IPS-NIHi7 (cell line): ENCODE results near the gene GALNT18.
A peak's percentile ranks its signal among the peaks of the same experiment; 100 is the strongest.
"Not testable (repeated sequence)": the region's sequence is repeated elsewhere in the genome, so short reads cannot be mapped to it uniquely, and the experiment has no call there.

Experiments
- DNase-seq: peaks from one replicate; pipeline ENCODE4 v3.0.0; 2012; ENCODE audit warnings: mixed read lengths; ENCODE audit errors: extremely low spot score

GALNT18 gene

GRCh38 chr11:11351851-11352250 lies 270.0 kb downstream of the GALNT18 start:
- not testable (repeated sequence) for DNase-seq

DNA sequence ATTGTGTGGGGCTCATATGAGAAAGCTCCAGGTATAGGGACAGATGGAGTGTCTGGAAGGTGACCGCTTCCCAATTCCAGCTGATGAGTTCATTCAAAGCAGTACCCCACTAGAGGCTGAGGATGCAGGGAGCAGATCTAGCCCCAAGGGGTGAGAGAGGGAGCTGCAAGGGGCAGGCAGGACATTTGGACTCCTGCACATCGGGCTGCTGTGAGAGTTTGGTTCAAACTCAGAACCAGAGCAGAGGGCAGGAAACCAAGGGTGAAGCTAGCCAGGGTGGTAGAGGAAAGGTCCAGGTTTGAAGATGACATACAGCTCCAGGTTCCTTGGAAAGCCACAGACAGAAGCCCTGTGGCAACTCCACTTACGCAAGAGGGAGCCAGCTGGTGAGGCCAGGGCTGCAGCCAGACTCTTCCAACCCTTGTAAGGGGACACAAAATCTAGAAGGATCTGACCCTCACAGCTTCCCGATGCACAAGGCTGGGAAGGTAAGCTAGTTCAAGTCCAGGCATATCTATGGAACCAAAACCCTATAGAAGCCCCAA lies 270.7 kb downstream of the GALNT18 start:
- DNase-seq = no peak

GRCh38 chr11:11349870-11350337 lies 271.9 kb downstream of the GALNT18 start:
- DNase-seq = no peak

DNA sequence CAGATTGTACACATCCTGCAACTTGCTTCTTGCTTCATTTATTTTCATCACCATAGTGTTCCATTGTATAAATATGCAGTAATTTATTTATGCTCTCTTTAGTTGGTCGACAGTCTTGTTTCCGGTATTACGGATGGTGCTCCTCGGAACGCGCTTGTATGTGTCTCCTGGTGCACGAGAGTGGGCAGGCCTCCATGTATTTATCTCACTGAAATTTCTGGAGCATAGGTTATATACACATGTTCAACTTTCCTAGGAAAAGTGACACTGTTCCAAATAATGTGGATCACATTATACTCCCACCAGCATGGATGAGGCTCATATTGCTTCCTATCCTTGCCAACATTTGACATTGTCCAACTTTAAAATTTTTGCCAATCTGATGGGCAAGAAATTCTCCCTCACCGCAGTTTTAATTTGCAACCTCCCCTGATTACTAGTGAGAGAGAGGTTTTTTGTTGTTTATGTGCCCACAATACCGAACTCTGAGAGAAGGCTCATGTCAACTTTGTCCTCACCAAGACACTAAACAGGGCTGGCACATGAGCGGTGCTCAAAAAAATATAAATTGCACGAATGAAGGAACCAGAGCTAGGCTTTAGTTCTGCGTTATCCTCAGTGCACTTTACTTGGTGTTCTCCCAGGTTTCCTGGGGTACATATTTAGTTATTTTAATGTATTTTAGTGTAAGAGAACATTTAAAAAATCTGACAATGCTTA lies 272.5 kb downstream of the GALNT18 start:
- DNase-seq = no peak

DNA sequence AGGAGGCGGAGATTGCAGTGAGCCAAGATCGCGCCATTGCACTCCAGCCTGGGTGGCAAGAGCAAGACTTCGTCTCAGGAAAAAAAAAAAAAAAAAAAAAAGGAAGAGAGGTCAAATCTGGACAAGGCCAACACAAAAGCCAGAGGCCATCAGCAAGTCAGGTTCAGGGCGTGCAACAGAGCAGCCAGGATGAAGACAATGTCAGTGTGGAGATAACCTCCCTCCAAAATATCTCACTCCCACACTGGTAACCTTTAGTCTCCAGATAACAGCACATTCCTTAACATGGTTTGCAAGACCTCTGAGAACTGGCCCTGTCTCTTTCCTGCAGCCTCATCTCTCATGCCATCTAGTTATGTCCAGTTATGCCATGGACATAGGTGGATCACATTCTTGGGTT lies 273.5 kb downstream of the GALNT18 start:
- no peak for DNase-seq

GRCh38 chr11:11347592-11347991 lies 274.2 kb downstream of the GALNT18 start:
- no peak for DNase-seq

DNA sequence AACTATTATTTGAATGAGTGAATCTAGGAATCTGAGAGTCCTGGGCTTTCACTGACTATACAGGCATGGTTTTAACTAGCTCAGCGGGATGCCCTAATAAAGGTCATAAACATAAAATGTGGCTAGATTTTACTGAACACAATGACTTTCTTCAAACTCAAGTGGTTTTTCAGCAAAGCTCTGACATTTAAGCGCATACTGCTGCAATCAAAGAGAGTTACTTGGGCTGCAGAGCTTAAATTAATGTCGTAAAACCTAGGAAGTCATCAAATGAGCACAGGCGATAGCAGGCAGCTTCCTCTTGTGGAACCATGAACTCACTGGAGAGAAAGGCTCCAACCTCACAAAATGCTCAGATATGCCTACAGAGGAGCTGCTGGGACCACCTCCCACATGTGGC lies 275.5 kb downstream of the GALNT18 start:
- no peak for DNase-seq

DNA sequence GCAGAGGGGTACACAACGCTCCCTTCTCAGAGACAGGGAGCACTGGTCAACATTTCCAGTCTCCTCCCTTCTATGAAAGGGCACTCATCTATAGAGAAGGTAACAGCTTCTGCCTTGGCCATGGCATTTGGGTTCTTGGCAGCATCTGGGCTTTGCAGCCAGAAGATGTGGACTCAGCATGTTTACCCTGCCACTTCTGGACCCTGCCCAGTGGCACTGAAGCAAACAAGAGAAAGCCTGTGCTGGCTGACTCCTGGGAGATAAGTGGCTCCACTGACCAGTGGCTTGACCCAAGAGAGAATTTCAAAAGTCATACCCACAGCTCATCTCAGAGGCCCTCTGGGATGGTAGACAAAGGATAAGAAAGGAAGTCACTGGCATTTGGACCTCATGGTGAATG lies 276.7 kb downstream of the GALNT18 start:
- DNase-seq = no peak

DNA sequence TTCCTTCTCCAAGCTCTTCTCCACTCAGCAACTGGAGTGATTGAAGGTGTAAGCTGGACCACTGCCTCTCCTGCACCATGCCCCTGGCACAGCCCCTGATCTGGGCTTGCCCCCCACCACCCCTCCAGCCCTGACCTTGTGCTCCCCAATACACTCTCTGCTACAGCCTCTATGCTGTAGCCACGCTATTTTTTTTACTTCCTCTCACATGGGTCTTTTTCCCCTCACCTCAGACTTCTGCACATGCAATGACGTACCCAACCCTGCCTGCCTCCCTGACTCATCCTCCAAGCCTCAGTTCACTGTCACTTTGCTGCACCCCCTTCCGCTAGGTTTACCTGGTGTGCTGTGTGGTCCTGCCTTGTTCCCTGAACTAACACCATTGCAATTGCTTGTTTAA lies 277.8 kb downstream of the GALNT18 start:
- DNase-seq = no peak

DNA sequence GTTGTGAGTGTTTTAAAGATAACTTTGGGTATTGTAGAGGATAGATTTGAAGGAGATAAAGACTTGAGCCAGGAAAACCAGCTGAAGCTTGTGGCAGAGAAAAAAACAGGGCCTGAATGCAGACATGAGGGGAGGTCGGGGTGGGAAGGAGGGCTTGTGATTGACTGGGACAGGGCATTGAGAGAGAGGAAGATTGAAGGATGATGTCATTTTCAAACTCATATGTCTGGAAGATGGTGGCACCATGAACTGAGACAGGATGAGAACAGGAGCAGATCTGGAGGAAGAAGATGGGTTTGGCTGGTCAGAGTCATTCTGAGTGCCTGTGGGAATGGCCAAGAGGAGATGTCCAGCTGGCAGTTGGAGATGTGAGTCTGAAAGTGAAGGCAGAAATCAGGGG lies 283.5 kb downstream of the GALNT18 start:
- no peak for DNase-seq

DNA sequence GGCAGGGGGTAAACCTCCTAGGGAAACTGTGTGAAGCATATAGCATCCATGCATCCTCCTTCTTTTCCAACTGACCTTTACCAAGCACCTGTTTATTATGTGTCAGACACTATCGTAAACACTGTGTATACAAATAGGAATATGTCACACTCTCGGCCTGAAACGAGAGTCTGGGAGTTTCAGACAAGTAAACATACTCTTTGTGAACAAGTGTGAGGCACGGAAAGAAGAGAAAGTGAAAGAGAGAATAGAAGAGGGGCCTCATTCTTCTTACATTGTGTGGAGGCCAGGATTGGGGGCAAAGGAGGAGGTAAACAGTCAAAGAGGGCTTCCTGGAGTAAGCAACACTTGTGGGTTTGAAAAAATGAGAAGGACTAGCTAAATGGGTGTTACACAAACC lies 285.1 kb downstream of the GALNT18 start:
- no peak for DNase-seq

DNA sequence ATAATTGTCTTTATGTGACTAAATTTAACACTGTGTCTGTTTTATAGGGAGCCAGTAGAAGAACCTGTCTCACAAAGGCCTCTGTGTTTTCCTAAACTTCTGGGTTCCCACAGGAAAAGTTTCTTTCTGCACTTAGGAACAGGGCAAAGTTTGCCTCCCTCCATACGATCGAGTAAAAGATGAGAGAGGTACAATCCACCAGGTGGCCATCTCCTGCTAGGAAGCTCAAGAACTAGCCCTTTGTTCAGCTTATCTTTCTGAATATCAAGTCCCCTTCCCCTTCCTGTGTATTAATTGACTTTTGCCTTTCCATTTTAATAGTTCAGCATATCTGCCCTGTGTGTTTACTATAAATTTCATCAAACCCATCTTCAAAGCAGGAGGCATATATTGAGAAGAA lies 286.8 kb downstream of the GALNT18 start:
- DNase-seq = no peak

DNA sequence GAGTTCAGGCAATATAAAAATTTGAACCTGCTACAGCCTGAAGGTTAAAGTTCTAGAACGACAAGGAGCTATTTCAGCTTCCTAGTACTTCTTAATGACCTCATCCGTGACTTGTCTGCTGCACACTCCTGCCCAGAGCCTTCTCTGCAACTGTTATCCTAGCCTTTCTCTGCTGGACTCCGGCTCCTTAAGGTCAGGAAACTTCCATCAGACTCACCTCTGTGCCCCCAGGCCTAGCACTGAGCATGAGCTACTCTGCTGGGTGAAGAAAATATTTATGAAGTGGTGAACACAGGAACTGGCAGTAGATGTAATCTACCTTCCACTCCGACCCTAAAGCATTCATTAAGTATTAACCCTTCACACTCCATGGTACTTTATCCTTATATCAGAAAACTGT lies 287.2 kb downstream of the GALNT18 start:
- no peak for DNase-seq

- DNase-seq = peak; percentile 31
Observed at GRCh38 chr11:11332141-11332710, 289.6 kb downstream of the GALNT18 start.

DNA sequence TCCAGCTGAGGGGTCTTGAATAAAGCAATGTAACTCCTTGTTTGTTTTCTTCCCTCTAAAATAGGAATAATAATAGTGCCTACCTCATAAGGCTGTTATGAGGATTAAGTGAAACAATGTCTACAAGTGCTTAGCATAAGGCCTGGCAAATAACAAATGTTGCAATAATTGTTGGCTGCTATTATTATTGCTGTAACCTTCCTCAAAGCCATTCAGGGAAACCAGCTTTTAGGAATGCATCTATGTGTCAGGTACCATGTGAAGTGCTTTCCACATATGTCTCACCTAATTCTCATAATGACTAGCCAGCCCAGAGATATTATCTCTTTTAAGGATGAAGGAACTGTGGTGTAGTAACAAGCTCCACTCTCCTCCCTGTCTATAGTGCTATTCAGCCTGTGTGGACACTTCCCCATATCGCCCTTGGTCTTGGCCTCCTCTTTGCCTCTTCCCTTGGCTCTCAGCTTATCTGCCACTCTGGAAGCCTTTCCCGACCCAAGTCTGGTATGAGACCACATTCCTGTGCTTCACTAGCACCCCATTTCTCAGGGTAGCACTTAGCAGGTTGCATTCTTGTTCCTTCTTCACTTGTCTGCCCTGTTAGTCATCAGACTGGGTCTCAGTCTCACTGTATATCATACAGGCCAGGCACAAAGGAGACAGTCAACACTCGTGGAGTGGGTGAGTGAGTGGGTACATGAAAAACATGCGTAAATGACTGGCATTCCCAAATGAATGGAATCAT lies 292.6 kb downstream of the GALNT18 start:
- DNase-seq = no peak

- no peak for DNase-seq
Observed at GRCh38 chr11:11324090-11324489, 297.7 kb downstream of the GALNT18 start.

GRCh38 chr11:11322101-11322500 lies 299.7 kb downstream of the GALNT18 start:
- DNase-seq = no peak

GRCh38 chr11:11320825-11321224 lies 301.0 kb downstream of the GALNT18 start:
- no peak for DNase-seq

DNA sequence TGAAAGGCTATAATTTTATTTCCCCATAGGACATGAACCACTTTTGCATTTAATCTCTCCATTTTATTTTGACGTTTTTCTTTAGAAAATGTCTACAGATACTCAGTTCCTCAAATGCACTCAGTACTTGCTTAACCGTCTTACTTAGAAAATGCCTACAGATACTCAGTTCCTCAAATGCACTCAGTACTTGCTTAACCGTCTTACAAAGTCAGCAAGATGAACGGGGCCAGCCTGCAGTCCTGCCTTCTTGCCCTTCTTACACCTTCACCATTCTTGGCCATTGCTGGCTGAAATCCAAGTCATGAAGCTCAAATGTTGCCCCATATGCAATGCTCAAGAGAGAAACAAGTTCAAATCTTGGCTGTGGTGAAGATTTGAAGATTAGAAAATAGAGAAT lies 302.8 kb downstream of the GALNT18 start:
- no peak for DNase-seq

DNA sequence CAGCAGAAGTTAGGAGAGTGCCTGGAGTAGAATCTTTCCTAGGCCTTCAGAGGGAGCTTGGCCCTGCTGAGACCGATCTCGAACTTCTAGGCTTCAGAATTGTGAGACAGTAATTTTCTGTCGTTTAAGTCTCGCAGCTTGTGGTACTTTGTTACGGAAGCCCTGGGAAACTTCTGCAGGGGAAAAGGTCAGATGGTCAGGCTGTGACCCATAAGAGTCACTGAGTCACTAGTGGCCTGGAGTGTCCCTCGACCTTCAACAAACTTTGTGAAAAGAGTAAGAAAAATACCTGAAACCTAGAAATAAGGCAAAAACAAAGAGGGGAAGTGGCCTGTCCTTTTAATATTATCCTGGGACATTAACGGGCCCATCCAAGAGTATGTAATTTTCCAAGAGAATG lies 303.3 kb downstream of the GALNT18 start:
- DNase-seq = no peak

- no peak for DNase-seq
Observed at GRCh38 chr11:11316651-11317230, 305.1 kb downstream of the GALNT18 start.
